ENCODE measurements around the gene GALNT12. TPM values are rescaled to one million over a fixed set of nuclear protein-coding genes. Genes with fewer than 3 reads are reported as not detected.
A peak's percentile ranks its signal among the peaks of the same experiment; 100 is the strongest.

The GALNT12 gene
- 4.4 and 4.5 TPM in 2 replicates for total RNA-seq
- 4.3 TPM for total RNA-seq (2013)
- polyA plus RNA-seq = 2.7 and 3.2 TPM in 2 replicates
- polyA minus RNA-seq = 1.8 and 2.2 TPM in 2 replicates

DNA sequence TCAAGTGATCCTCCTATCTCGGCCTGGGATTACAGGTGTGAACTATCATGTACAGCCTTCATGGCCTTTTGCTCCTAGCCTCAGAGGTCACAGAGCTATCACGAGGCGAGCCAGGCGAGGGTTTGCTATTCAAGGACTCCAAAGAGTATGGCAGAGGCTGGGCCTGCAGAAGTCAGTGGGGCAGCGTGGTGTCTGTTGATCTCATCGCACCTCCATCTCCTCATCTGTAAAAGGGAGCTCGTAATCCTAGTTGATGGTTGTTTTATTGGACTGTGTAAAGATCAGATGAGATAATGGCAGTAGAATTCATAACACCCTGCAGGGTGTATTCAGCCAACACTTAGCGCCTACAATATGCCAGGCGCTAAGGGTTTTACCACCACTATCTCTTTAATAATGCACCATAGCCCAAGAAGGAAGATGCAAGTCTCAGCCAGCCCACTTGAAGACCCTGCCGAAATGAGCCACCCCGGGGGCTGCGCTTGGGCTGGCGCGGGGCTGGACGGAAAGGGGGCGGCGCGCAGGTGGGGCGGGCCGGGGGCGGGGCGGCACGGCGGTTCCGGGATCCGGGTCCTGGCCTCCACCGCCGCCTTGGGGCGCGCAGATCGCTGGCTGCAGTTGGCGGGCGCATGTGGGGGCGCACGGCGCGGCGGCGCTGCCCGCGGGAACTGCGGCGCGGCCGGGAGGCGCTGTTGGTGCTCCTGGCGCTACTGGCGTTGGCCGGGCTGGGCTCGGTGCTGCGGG lies at the start of gene GALNT12:
TSS of gene GALNT12 (plus strand) at position 601 of the 744 bp plus-strand sequence. CDS start at position 630, 29 bp downstream.
- peak within 1 kb of the TSS; percentile 70 for H2AFZ ChIP-seq (ENCODE audit: insufficient read depth, low read depth, low read length, poor library complexity, severe bottlenecking)
- TF ChIP-seq CTCF (IDR thresholded peaks at IDR 0.05) (no peak), EZH2 (IDR thresholded peaks at IDR 0.05; ENCODE audit: borderline replicate concordance, insufficient read depth, low read depth, low read length, poor library complexity, severe bottlenecking) (no peak)
- H3K27me3 ChIP-seq (replicated peaks in 1 of 4; ENCODE audit: control extremely low read depth in 1 of 4, control insufficient read depth in 3 of 4, insufficient read depth in 4 of 4, low read length in 3 of 4) = peaks cover 0 to 40% (median 7%) of the 10 kb centered on the region in 4 experiments
- H3K4me3 Mint-ChIP-seq = peak within 1 kb of the TSS; percentile 87
- CTCF ChIA-PET = interaction anchor here (1.3 to 1.8 kb wide), 2 partner anchors 10 to 336 kb away, joined by 3 to 6 read pairs; no protein-coding TSS in a partner anchor
- intact Hi-C loops (cut with micrococcal nuclease) = loop anchor here (1.0 kb wide), 1 partner anchor 11 kb away; the partner anchor contains the start of gene ANKS6
- H3K9me3 Mint-ChIP-seq (ENCODE audit: insufficient read depth) = no peaks in the 10 kb centered on the region
- no peaks in the 10 kb centered on the region for H3K9me3 ChIP-seq (ENCODE audit: control extremely low read depth in 1 of 3, control insufficient read depth in 2 of 3, insufficient read depth in 1 of 3, low read length in 2 of 3)
- no peaks in the 10 kb centered on the region for H4K20me1 ChIP-seq (ENCODE audit: control insufficient read depth, insufficient read depth, low read length, poor library complexity, severe bottlenecking)
- H3K4me1 Mint-ChIP-seq = peaks cover 17% of the 10 kb centered on the region
- peak; percentile 69 for DNase-seq
- H3K4me2 ChIP-seq (replicated peaks; ENCODE audit: low read depth, low read length, poor library complexity, severe bottlenecking) = peak within 1 kb of the TSS; percentile 87
- POLR2A ChIA-PET = interaction anchor here (1.3 kb wide), 1 partner anchor 14 kb away, joined by 3 read pairs; no protein-coding TSS in a partner anchor
- peak within 1 kb of the TSS; percentile 31 to 83 (median 57) for H3K4me3 ChIP-seq (ENCODE audit: control extremely low read depth in 1 of 5, extremely low read depth in 1 of 5, insufficient read depth in 1 of 5, low read depth in 2 of 5, low read length in 4 of 5)
- no peaks in the 10 kb centered on the region for H3K79me2 ChIP-seq (ENCODE audit: control insufficient read depth, insufficient read depth, low read length)
- peak; percentile 88 for ATAC-seq (ENCODE audit: low read depth)
- peak within 1 kb of the TSS; percentile 61 for H3K9ac ChIP-seq (ENCODE audit: low read length)
- no peak within 1 kb of the TSS for H3K27ac ChIP-seq (ENCODE audit: low read length in 2 of 2)
- H3K27me3 Mint-ChIP-seq = peaks cover 25% of the 10 kb centered on the region
- WGBS (ENCODE audit: insufficient coverage) = 10% methylated on average over 46 of the region's 51 CpGs
- H3K36me3 ChIP-seq (replicated peaks in 1 of 2; ENCODE audit: control extremely low read depth in 1 of 2, control insufficient read depth in 1 of 2, extremely low read depth in 1 of 2, insufficient read depth in 2 of 2, low read length in 1 of 2) = no peaks in the 10 kb centered on the region
- peak within 1 kb of the TSS; percentile 18 for H3K27ac Mint-ChIP-seq
- H3K4me1 ChIP-seq (ENCODE audit: control insufficient read depth in 2 of 2, insufficient read depth in 2 of 2, low read length in 2 of 2) = peaks cover 11 to 18% of the 10 kb centered on the region in 2 donors

DNA sequence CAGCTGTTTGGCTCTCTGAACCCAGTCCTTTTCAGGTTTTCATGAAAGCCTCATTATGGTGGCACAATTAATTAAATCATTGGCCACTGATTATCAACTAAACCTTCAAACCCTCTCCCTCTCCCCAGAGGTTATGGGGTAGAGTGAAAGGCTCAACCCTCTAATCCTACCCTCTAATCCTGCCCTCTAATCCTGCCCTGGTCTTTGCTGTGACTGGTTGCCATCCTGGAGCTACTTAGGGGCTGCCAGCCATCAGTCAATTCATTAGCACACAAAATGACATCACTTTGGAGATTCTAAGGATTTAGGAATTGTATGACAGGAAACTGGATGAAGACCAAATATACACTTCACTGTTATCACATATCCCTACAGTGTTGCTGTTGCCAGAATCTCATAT lies 47.2 kb upstream of the GALNT12 start:
- no peaks in the 10 kb centered on the region for H3K4me1 Mint-ChIP-seq
- intact Hi-C loops (cut with micrococcal nuclease) = no loop called here

More for the DNA sequence above, 47.2 kb upstream of the GALNT12 start:
- no peak overlapping the region for H3K9ac ChIP-seq (ENCODE audit: low read length)
- no peaks in the 10 kb centered on the region for H4K20me1 ChIP-seq (ENCODE audit: control insufficient read depth, insufficient read depth, low read length, poor library complexity, severe bottlenecking)
- peaks cover 0 to 8% of the 10 kb centered on the region in 2 experiments for H3K36me3 ChIP-seq (replicated peaks in 1 of 2; ENCODE audit: control extremely low read depth in 1 of 2, control insufficient read depth in 1 of 2, extremely low read depth in 1 of 2, insufficient read depth in 2 of 2, low read length in 1 of 2)
- Mint-ChIP-seq H3K9me3 (ENCODE audit: insufficient read depth) (peaks cover 8% of the 10 kb centered on the region), H3K27me3 (no peaks in the 10 kb centered on the region), H3K4me3 (no peak overlapping the region), H3K27ac (no peak overlapping the region)
- H3K27me3 ChIP-seq (replicated peaks in 1 of 4; ENCODE audit: control extremely low read depth in 1 of 4, control insufficient read depth in 3 of 4, insufficient read depth in 4 of 4, low read length in 3 of 4) = no peaks in the 10 kb centered on the region
- ChIA-PET CTCF (interaction anchor here (2.2 kb wide), 1 partner anchor 16 kb away, joined by 6 read pairs; no protein-coding TSS in a partner anchor), POLR2A (no interaction called here)
- no peak for DNase-seq
- TF ChIP-seq EZH2 (IDR thresholded peaks at IDR 0.05; ENCODE audit: borderline replicate concordance, insufficient read depth, low read depth, low read length, poor library complexity, severe bottlenecking) = no peak
- TF ChIP-seq CTCF (IDR thresholded peaks at IDR 0.05) = no peak
- H2AFZ ChIP-seq (ENCODE audit: insufficient read depth, low read depth, low read length, poor library complexity, severe bottlenecking) = no peak overlapping the region
- no peaks in the 10 kb centered on the region for H3K79me2 ChIP-seq (ENCODE audit: control insufficient read depth, insufficient read depth, low read length)
- no peak overlapping the region for H3K4me2 ChIP-seq (replicated peaks; ENCODE audit: low read depth, low read length, poor library complexity, severe bottlenecking)
- ATAC-seq (ENCODE audit: low read depth) = no peak
- H3K4me1 ChIP-seq (ENCODE audit: control insufficient read depth in 2 of 2, insufficient read depth in 2 of 2, low read length in 2 of 2) = no peaks in the 10 kb centered on the region
- H3K4me3 ChIP-seq (ENCODE audit: control extremely low read depth in 1 of 5, extremely low read depth in 1 of 5, insufficient read depth in 1 of 5, low read depth in 2 of 5, low read length in 4 of 5) = no peak overlapping the region
- H3K9me3 ChIP-seq (ENCODE audit: control extremely low read depth in 1 of 3, control insufficient read depth in 2 of 3, insufficient read depth in 1 of 3, low read length in 2 of 3) = no peaks in the 10 kb centered on the region
- H3K27ac ChIP-seq (ENCODE audit: low read length in 2 of 2) = no peak overlapping the region
